Gastrocnemius medialis (tissue), 4 donors: ENCODE data around the gene MYO1D. TPM values are rescaled to one million over a fixed set of nuclear protein-coding genes. Genes with fewer than 3 reads are reported as not detected.
"Not testable (repeated sequence)": the region's sequence is repeated elsewhere in the genome, so short reads cannot be mapped to it uniquely, and the experiment has no call there.

Experiments used
- ATAC-seq, 2 donors: fragments of 150-250 bp; one replicate each; pipeline ENCODE4 v1.9.1; 2016
- DNase-seq, 2 donors: peaks; one replicate each; pipeline ENCODE4 v3.0.0-alpha.2; 2019
- H3K27ac ChIP-seq, 4 donors: fragments of 200-600 bp; sonication (generic); 1 replicate in 1 of 4; 2 replicates in 3 of 4; pipeline ENCODE4 v1.5.1; 2016 to 2018; ENCODE audit warnings: mild to moderate bottlenecking in 2 of 4, moderate library complexity in 1 of 4
- H3K27me3 ChIP-seq, 3 donors: fragments of 200-600 bp; sonication (generic) in 2 of 3; 1 replicate in 1 of 3; 2 replicates in 2 of 3; pipeline versions ENCODE4 v1.5.1 to v1.6.0; 2016 to 2019; ENCODE audit warnings: mild to moderate bottlenecking in 1 of 3, moderate library complexity in 1 of 3
- H3K36me3 ChIP-seq, 2 donors: fragments of 200-600 bp; sonication (generic) in 1 of 2; one replicate each; pipeline ENCODE4 v1.5.1; 2017 to 2018
- H3K4me1 ChIP-seq, 2 donors: fragments of 200-600 bp; sonication (generic) in 1 of 2; one replicate each; pipeline ENCODE4 v1.5.1; 2016 to 2017; ENCODE audit warnings: mild to moderate bottlenecking in 2 of 2
- H3K4me3 ChIP-seq, 4 donors: fragments of 200-600 bp; sonication (generic) in 3 of 4; 1 replicate in 1 of 4; 2 replicates in 3 of 4; pipeline ENCODE4 v1.5.1; 2016 to 2019; ENCODE audit warnings: mild to moderate bottlenecking in 2 of 4
- H3K9me3 ChIP-seq, 3 donors: fragments of 200-600 bp; sonication (generic) in 2 of 3; 1 replicate in 1 of 3; 2 replicates in 2 of 3; pipeline ENCODE4 v1.5.1; 2016 to 2019
- CTCF ChIP-seq, 5 experiments: fragments of 450-650 bp in 3 of 5; fragments of 200-600 bp in 2 of 5; sonication (generic) in 2 of 5; IDR thresholded peaks in 4 of 5; conservative IDR thresholded peaks in 1 of 5; 1 replicate in 4 of 5; 2 replicates in 1 of 5; pipeline ENCODE4 v1.5.1; 2016 to 2019; ENCODE audit warnings: antibody characterized with exemption in 5 of 5, mild to moderate bottlenecking in 3 of 5, moderate library complexity in 3 of 5
- POLR2A ChIP-seq, 2 donors: fragments of 450-650 bp; IDR thresholded peaks; one replicate each; pipeline ENCODE4 v1.6.1; 2017; ENCODE audit warnings: antibody characterized with exemption in 2 of 2, mild to moderate bottlenecking in 2 of 2, moderate library complexity in 2 of 2
- in situ Hi-C, 4 donors: fragments of 200-750 bp; cut with MboI; loops; one replicate each; pipeline versions ENCODE4 v1.15.0 to v1.8.0; 2017; ENCODE audit warnings: low sequenced_read_pairs in 4 of 4
- intact Hi-C: fragments of 100-400 bp; cut with DNase I; formaldehyde crosslinking; loops from one replicate; pipeline ENCODE4 v1.15.1; 2023; ENCODE audit warnings: low total_unique reads
- total RNA-seq, 4 donors: library from RNA; depleted of rRNA; stranded (reverse); fragments of >200 nt; gene quantifications; one replicate each; pipeline versions ENCODE4 v1.1.0 to v1.2.3, GENCODE V29; 2016

MYO1D gene
- total RNA-seq, 4 donors from 2014 or later = 5.8 to 20.1 (median 7.8) TPM

GRCh38 chr17:32533296-32533695 lies 343.6 kb downstream of the MYO1D start:
- intact Hi-C loops = no loop called here
- no peak for ATAC-seq
- H3K9me3 ChIP-seq = no peaks in the 10 kb centered on the region
- in situ Hi-C loops = no loop called here
- TF ChIP-seq CTCF (IDR thresholded peaks at IDR 0.05 in 4 of 5, conservative IDR thresholded peaks at IDR 0.05 in 1 of 5) (no peak), POLR2A (IDR thresholded peaks at IDR 0.05) (no peak)
- peaks cover 6 to 7% of the 10 kb centered on the region in 2 donors for H3K4me1 ChIP-seq
- no peak for DNase-seq
- H3K27me3 ChIP-seq = no peaks in the 10 kb centered on the region
- H3K36me3 ChIP-seq = no peaks in the 10 kb centered on the region
- H3K4me3 ChIP-seq = no peak overlapping the region
- no peak overlapping the region for H3K27ac ChIP-seq

GRCh38 chr17:32529604-32530003 lies 347.3 kb downstream of the MYO1D start:
- DNase-seq (no peak), ATAC-seq (no peak)
- Histone ChIP-seq H3K27ac (no peak overlapping the region), H3K9me3 (no peaks in the 10 kb centered on the region), H3K27me3 (no peaks in the 10 kb centered on the region), H3K4me3 (no peak overlapping the region), H3K36me3 (no peaks in the 10 kb centered on the region), H3K4me1 (peaks cover 12 to 14% of the 10 kb centered on the region in 2 donors)
- TF ChIP-seq POLR2A (IDR thresholded peaks at IDR 0.05) = no peak
- TF ChIP-seq CTCF (IDR thresholded peaks at IDR 0.05 in 4 of 5, conservative IDR thresholded peaks at IDR 0.05 in 1 of 5) = no peak
- intact Hi-C loops = no loop called here
- in situ Hi-C loops = no loop called here

GRCh38 chr17:32528825-32529224 lies 348.1 kb downstream of the MYO1D start:
- peaks cover 12 to 14% of the 10 kb centered on the region in 2 donors for H3K4me1 ChIP-seq

GRCh38 chr17:32527146-32527545 lies 349.8 kb downstream of the MYO1D start:
- ATAC-seq (no peak), DNase-seq (no peak)
- TF ChIP-seq POLR2A (IDR thresholded peaks at IDR 0.05) (no peak), CTCF (IDR thresholded peaks at IDR 0.05 in 4 of 5, conservative IDR thresholded peaks at IDR 0.05 in 1 of 5) (no peak)
- Histone ChIP-seq H3K9me3 (no peaks in the 10 kb centered on the region), H3K4me3 (no peak overlapping the region), H3K36me3 (no peaks in the 10 kb centered on the region), H3K27ac (no peak overlapping the region), H3K27me3 (no peaks in the 10 kb centered on the region), H3K4me1 (peaks cover 12 to 14% of the 10 kb centered on the region in 2 donors)
- intact Hi-C loops = no loop called here
- in situ Hi-C loops = no loop called here

More at GRCh38 chr17:32528825-32529224, 348.1 kb downstream of the MYO1D start:
- DNase-seq (no peak), ATAC-seq (no peak)
- intact Hi-C loops (no loop called here), in situ Hi-C loops (no loop called here)
- TF ChIP-seq POLR2A (IDR thresholded peaks at IDR 0.05) = no peak
- TF ChIP-seq CTCF (IDR thresholded peaks at IDR 0.05 in 4 of 5, conservative IDR thresholded peaks at IDR 0.05 in 1 of 5) = no peak
- Histone ChIP-seq H3K27me3 (no peaks in the 10 kb centered on the region), H3K36me3 (no peaks in the 10 kb centered on the region), H3K9me3 (no peaks in the 10 kb centered on the region), H3K27ac (no peak overlapping the region), H3K4me3 (no peak overlapping the region)

- H3K27me3 ChIP-seq = no peaks in the 10 kb centered on the region
- DNase-seq (no peak), ATAC-seq (peak in 1 of 2 donors; percentile 47)
- TF ChIP-seq CTCF (IDR thresholded peaks at IDR 0.05 in 4 of 5, conservative IDR thresholded peaks at IDR 0.05 in 1 of 5) = no peak
- TF ChIP-seq POLR2A (IDR thresholded peaks at IDR 0.05) = no peak
- H3K9me3 ChIP-seq = no peaks in the 10 kb centered on the region
- no peak overlapping the region for H3K4me3 ChIP-seq
- in situ Hi-C loops (no loop called here), intact Hi-C loops (no loop called here)
- H3K4me1 ChIP-seq = peaks cover 17 to 20% of the 10 kb centered on the region in 2 donors
- no peak overlapping the region for H3K27ac ChIP-seq
- no peaks in the 10 kb centered on the region for H3K36me3 ChIP-seq
These were observed 351.8 kb downstream of the MYO1D start for GRCh38 chr17:32525122-32525521.

- ATAC-seq, H3K36me3 ChIP-seq, H3K27me3 ChIP-seq, H3K27ac ChIP-seq, H3K9me3 ChIP-seq, DNase-seq, in situ Hi-C loops, H3K4me3 ChIP-seq, intact Hi-C loops: not testable (repeated sequence)
- peaks cover 23% of the 10 kb centered on the region in 2 donors for H3K4me1 ChIP-seq
These were observed 352.4 kb downstream of the MYO1D start for GRCh38 chr17:32524553-32524880.
